ENCODE data around the gene COL23A1.

Gene COL23A1

DNA sequence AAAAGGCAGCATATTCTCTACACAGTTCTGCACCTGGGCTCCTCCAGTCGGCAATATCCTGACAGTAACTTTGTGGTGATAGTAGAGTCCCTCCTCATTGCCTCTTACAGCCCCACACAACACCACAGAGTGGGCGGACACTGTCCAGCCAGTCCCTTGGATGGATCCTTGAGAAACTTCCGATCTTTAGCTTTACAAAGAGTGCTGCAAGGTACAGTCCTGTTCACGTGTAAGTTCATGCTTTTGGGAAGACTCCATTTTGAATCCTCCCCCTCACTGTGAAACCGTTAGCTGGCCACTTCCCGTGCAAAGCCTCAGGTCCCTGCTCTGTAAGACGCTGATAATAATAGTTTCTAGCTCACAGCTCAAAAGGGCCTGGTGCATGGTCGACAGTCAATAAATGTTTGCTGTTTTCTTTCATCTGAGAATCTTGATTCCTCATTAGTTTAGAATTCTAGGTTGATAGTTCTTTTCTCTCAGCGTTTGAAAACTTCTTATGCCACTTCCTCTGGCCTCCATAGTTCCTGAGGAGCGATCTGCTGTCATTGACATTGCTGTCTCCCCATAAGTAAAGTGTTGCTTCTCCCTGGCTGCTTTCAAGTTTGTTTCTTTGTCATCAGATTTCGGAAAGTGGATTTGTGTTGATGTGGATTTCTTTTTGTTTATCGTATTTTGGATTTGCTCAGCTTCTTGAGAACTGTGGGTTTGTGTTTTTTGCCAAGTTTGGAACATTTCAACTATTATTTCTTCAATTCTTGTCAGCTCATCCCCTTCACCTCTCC is 82.9 kb downstream of the COL23A1 start:
- Histone ChIP-seq H3K27ac (ENCODE audit: extremely low read depth, low read depth, low read length) (no peak overlapping the region), H3K4me1 (ENCODE audit: control insufficient read depth, insufficient read depth, low read length) (no peaks in the 10 kb centered on the region), H3K36me3 (ENCODE audit: control insufficient read depth in 2 of 2, insufficient read depth in 1 of 2, low read length in 2 of 2) (no peaks in the 10 kb centered on the region), H3K4me3 (ENCODE audit: low read depth, low read length) (no peak overlapping the region), H3K9me3 (ENCODE audit: control insufficient read depth, insufficient read depth, low read depth, low read length) (no peaks in the 10 kb centered on the region)
- TF ChIP-seq TRIM28 (IDR thresholded peaks at IDR 0.05; ENCODE audit: borderline replicate concordance, low read length) (peak; percentile 62; the same call in 1 of the 2 replicates), SETDB1 (IDR thresholded peaks at IDR 0.05; ENCODE audit: insufficient read length, low read length) (peak; percentile 59), KLF7 (tag by site-specific recombination; IDR thresholded peaks at IDR 0.05; ENCODE audit: borderline replicate concordance) (no peak)
- POLR2A ChIA-PET = no interaction called here
- CTCF ChIA-PET = interaction anchor here (0.7 kb wide), 1 partner anchor 31 kb away, joined by 3 read pairs; no protein-coding TSS in a partner anchor

DNA sequence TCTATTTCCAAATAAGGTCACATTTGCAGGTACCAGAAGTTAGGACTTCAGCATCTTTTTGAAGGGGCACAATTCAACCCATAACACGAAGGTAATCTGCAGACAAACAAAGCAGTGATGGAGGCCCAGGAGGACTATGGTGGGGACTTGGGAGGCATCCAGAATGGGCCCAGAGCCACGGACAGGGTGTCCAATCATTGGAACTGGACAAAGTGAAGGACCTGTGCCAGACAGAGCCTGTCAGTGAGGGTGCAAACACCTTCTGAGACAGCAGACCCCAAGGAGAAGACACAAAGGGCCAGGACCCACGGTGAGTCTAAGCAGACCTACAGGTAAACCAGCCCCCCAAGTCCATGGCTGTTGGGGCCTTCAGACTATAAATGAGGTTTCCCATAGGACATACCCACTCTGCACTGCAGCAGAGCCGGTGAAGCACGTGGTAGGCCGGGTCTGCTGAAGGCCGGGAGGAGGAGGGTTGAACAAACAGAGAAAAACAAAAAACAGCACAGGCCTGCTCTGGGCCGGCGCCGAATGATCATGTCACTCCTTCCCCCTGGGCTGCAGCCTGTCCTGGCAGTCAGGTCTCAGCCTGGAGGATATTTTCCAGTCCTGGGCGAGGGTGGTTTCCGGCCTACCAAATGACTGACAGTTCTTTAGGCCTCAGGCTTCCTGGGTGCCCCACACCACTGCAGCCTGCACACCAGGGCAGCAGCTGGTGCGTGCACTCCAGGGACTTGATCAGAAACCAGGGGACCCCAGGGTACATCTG is 84.4 kb downstream of the COL23A1 start:
- H3K27ac ChIP-seq (ENCODE audit: extremely low read depth, low read depth, low read length) = no peak overlapping the region
- TF ChIP-seq ZNF391 (tag by site-specific recombination; IDR thresholded peaks at IDR 0.05; ENCODE audit: borderline replicate concordance, low read depth) (no peak), ZFP37 (tag by site-specific recombination; IDR thresholded peaks at IDR 0.05) (no peak), ZNF777 (tag by site-specific recombination; IDR thresholded peaks at IDR 0.05; ENCODE audit: borderline replicate concordance) (no peak), ZNF112 (tag by site-specific recombination; IDR thresholded peaks at IDR 0.05) (no peak), ZNF248 (tag by site-specific recombination; IDR thresholded peaks at IDR 0.05) (no peak), GLIS1 (tag by site-specific recombination; IDR thresholded peaks at IDR 0.05) (no peak), ZNF121 (tag by site-specific recombination; IDR thresholded peaks at IDR 0.05) (no peak), ZEB2 (tag by site-specific recombination; IDR thresholded peaks at IDR 0.05) (no peak), REPIN1 (tag by site-specific recombination; IDR thresholded peaks at IDR 0.05; ENCODE audit: low read depth) (no peak), ZNF521 (tag by site-specific recombination; IDR thresholded peaks at IDR 0.05) (no peak)
- ChIA-PET CTCF (no interaction called here), POLR2A (no interaction called here)
- no peak overlapping the region for H3K4me3 ChIP-seq (ENCODE audit: low read depth, low read length)
- no peaks in the 10 kb centered on the region for H3K4me1 ChIP-seq (ENCODE audit: control insufficient read depth, insufficient read depth, low read length)
- no peaks in the 10 kb centered on the region for H3K36me3 ChIP-seq (ENCODE audit: control insufficient read depth in 2 of 2, insufficient read depth in 1 of 2, low read length in 2 of 2)
- H3K9me3 ChIP-seq (ENCODE audit: control insufficient read depth, insufficient read depth, low read depth, low read length) = no peaks in the 10 kb centered on the region

DNA sequence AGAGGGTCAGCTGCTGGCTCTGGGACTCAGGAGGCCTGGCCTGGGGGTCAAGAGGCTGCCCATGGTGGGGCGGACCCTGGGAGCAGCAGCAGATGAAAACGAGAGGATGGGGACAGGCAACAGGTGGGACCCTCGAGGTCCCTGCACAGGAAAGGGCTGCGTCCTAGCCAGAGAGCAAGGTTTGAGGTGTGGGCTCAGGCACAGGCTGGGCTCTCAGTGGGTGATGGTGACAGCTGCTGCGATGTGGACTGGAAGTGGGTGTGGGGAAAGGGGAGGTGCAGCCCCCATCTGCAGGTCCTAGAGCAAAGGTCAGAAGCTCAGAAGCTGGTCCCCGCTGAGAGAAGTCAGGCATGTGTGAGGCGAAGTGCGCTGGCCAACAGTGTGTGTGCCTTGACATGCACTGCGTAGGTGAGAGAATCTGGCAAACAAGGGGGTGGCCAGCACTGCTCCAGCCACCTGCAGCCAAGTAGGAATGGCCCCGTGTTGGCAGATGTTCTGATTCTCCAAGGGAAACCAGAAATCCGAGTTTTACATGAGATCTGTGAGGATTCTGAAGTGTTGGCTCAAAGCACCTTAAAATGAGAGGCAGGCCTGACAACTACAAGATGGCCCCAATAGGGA is 85.7 kb downstream of the COL23A1 start:
- no peaks in the 10 kb centered on the region for H3K36me3 ChIP-seq (ENCODE audit: control insufficient read depth in 2 of 2, insufficient read depth in 1 of 2, low read length in 2 of 2)
- CTCF ChIA-PET = no interaction called here
- H3K4me1 ChIP-seq (ENCODE audit: control insufficient read depth, insufficient read depth, low read length) = no peaks in the 10 kb centered on the region
- H3K27ac ChIP-seq (ENCODE audit: extremely low read depth, low read depth, low read length) = no peak overlapping the region
- POLR2A ChIA-PET = no interaction called here
- TF ChIP-seq SCRT1 (tag by site-specific recombination; IDR thresholded peaks at IDR 0.05; ENCODE audit: borderline replicate concordance) = peak; percentile 76
- peak; percentile 86 for TF ChIP-seq SCRT2 (tag by site-specific recombination; IDR thresholded peaks at IDR 0.05)
- no peak for TF ChIP-seq ZNF366 (tag by site-specific recombination; conservative IDR thresholded peaks at IDR 0.05)
- no peaks in the 10 kb centered on the region for H3K9me3 ChIP-seq (ENCODE audit: control insufficient read depth, insufficient read depth, low read depth, low read length)
- H3K4me3 ChIP-seq (ENCODE audit: low read depth, low read length) = no peak overlapping the region

DNA sequence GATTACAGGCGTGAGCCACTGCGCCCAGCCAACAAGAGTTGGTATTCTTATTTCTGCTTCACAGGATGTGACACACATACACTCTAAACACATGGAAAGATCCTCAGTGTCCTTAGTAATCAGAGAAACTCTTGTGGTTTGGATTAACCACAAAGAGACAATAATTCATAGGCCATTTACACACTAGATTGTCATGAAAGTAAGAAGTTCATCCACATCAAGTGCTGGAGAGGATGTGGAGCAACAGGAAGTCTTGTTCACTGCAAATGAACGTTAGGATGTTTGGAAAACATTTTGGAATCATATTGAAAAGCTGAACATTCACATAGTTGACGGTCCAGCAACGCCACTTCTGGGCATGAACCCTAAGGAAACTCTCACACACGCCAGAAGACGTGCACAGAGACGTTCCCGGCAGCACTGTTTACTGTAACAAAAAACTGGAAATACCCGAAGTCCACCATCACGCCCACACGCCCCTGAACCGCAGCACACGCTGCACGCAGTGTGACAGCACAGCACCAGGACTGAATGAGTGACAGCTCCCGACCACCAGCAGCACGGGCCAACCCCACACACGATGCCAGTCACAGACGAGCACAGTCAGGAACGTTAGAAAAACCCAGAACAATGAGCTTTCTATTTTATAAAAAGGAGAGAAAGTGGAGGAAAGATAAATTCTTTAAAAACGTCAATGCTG is 87.6 kb downstream of the COL23A1 start:
- ChIA-PET CTCF (no interaction called here), POLR2A (no interaction called here)
- H3K36me3 ChIP-seq (ENCODE audit: control insufficient read depth in 2 of 2, insufficient read depth in 1 of 2, low read length in 2 of 2) = no peaks in the 10 kb centered on the region
- no peaks in the 10 kb centered on the region for H3K4me1 ChIP-seq (ENCODE audit: control insufficient read depth, insufficient read depth, low read length)
- no peak overlapping the region for H3K4me3 ChIP-seq (ENCODE audit: low read depth, low read length)
- no peaks in the 10 kb centered on the region for H3K9me3 ChIP-seq (ENCODE audit: control insufficient read depth, insufficient read depth, low read depth, low read length)
- H3K27ac ChIP-seq (ENCODE audit: extremely low read depth, low read depth, low read length) = no peak overlapping the region
- no peak for TF ChIP-seq MZF1 (tag by site-specific recombination; IDR thresholded peaks at IDR 0.05; ENCODE audit: borderline replicate concordance)
- TF ChIP-seq ZNF133 (tag by site-specific recombination; IDR thresholded peaks at IDR 0.05) = no peak
- TF ChIP-seq ZNF426 (tag by site-specific recombination; IDR thresholded peaks at IDR 0.05) = no peak
- no peak for TF ChIP-seq OSR2 (tag by site-specific recombination; IDR thresholded peaks at IDR 0.05)
- TF ChIP-seq ZNF610 (tag by site-specific recombination; IDR thresholded peaks at IDR 0.05; ENCODE audit: borderline replicate concordance) = no peak
- TF ChIP-seq, protein P1, sequence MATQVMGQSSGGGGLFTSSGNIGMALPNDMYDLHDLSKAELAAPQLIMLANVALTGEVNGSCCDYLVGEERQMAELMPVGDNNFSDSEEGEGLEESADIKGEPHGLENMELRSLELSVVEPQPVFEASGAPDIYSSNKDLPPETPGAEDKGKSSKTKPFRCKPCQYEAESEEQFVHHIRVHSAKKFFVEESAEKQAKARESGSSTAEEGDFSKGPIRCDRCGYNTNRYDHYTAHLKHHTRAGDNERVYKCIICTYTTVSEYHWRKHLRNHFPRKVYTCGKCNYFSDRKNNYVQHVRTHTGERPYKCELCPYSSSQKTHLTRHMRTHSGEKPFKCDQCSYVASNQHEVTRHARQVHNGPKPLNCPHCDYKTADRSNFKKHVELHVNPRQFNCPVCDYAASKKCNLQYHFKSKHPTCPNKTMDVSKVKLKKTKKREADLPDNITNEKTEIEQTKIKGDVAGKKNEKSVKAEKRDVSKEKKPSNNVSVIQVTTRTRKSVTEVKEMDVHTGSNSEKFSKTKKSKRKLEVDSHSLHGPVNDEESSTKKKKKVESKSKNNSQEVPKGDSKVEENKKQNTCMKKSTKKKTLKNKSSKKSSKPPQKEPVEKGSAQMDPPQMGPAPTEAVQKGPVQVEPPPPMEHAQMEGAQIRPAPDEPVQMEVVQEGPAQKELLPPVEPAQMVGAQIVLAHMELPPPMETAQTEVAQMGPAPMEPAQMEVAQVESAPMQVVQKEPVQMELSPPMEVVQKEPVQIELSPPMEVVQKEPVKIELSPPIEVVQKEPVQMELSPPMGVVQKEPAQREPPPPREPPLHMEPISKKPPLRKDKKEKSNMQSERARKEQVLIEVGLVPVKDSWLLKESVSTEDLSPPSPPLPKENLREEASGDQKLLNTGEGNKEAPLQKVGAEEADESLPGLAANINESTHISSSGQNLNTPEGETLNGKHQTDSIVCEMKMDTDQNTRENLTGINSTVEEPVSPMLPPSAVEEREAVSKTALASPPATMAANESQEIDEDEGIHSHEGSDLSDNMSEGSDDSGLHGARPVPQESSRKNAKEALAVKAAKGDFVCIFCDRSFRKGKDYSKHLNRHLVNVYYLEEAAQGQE (tag by site-specific recombination; IDR thresholded peaks at IDR 0.05) = no peak
- TF ChIP-seq ZNF660 (tag by site-specific recombination; IDR thresholded peaks at IDR 0.05) = no peak

Data from HEK293 (cell line).